Amniotic epithelial cell (primary cell): ENCODE data around the gene TCP11L1.
"Not testable (repeated sequence)": the region's sequence is repeated elsewhere in the genome, so short reads cannot be mapped to it uniquely, and the experiment has no call there.

Experiments used
- DNase-seq: peaks from one replicate; pipeline ENCODE4 v3.0.0-alpha.2; 2010; ENCODE audit warnings: low read depth

Gene TCP11L1

GRCh38 chr11:33039274-33040032 lies at the start of gene TCP11L1:
TSS of gene TCP11L1 (plus strand) at chr11:33039572. CDS start at chr11:33043774, 4,202 bp downstream.
- DNase-seq = peak; percentile 90

- no peak for DNase-seq
These were observed 48.9 kb upstream of the TCP11L1 start for GRCh38 chr11:32990481-32990880.

GRCh38 chr11:32991427-32991826 lies 47.9 kb upstream of the TCP11L1 start:
- DNase-seq = no peak

- DNase-seq = no peak
These were observed 47.5 kb upstream of the TCP11L1 start for GRCh38 chr11:32991898-32992297.

GRCh38 chr11:33000181-33000580 lies 39.2 kb upstream of the TCP11L1 start:
- DNase-seq = peak; percentile 88

- DNase-seq = no peak
These were observed 38.1 kb upstream of the TCP11L1 start for GRCh38 chr11:33001281-33001680.

- no peak for DNase-seq
These were observed 37.4 kb upstream of the TCP11L1 start for GRCh38 chr11:33001751-33002542.

- no peak for DNase-seq
These were observed 34.2 kb upstream of the TCP11L1 start for GRCh38 chr11:33005175-33005574.

- no peak for DNase-seq
These were observed 33.4 kb upstream of the TCP11L1 start for GRCh38 chr11:33006010-33006409.

- no peak for DNase-seq
These were observed 25.6 kb upstream of the TCP11L1 start for GRCh38 chr11:33013755-33014154.

- peak; percentile 78 for DNase-seq
These were observed 23.5 kb upstream of the TCP11L1 start, which contains the start of gene DEPDC7 for GRCh38 chr11:33015621-33016551. TSS of gene DEPDC7 (plus strand) at chr11:33015878. CDS start at chr11:33015956, 78 bp downstream.

GRCh38 chr11:33016654-33017053 lies 22.7 kb upstream of the TCP11L1 start:
- DNase-seq = no peak

- no peak for DNase-seq
These were observed 21.9 kb upstream of the TCP11L1 start for GRCh38 chr11:33017478-33017877.

GRCh38 chr11:33017965-33018364 lies 21.4 kb upstream of the TCP11L1 start:
- no peak for DNase-seq

- DNase-seq = no peak
These were observed 20.5 kb upstream of the TCP11L1 start for GRCh38 chr11:33018840-33019239.

GRCh38 chr11:33021501-33021900 lies 17.9 kb upstream of the TCP11L1 start:
- no peak for DNase-seq

- DNase-seq = no peak
These were observed 17.4 kb upstream of the TCP11L1 start for GRCh38 chr11:33021937-33022336.

GRCh38 chr11:33025339-33025722 lies 14.0 kb upstream of the TCP11L1 start:
- no peak for DNase-seq

- DNase-seq = no peak
These were observed 12.1 kb upstream of the TCP11L1 start for GRCh38 chr11:33027233-33027632.

- peak; percentile 67 for DNase-seq
These were observed 11.4 kb upstream of the TCP11L1 start for GRCh38 chr11:33027846-33028536.

GRCh38 chr11:33028537-33028914 lies 10.8 kb upstream of the TCP11L1 start:
- DNase-seq = no peak

GRCh38 chr11:33029218-33029617 lies 10.2 kb upstream of the TCP11L1 start:
- not testable (repeated sequence) for DNase-seq
